GM19397 (cell line): ENCODE measurements around the gene TREML2.
"Not testable (repeated sequence)": the region's sequence is repeated elsewhere in the genome, so short reads cannot be mapped to it uniquely, and the experiment has no call there.

Experiments used
- ATAC-seq: cut with Tn5 transposase; IDR thresholded peaks from one replicate; pipeline ENCODE4 v1.9.1; 2021; ENCODE audit warnings: mild to moderate bottlenecking, moderate library complexity; ENCODE audit not compliant: unreplicated experiment

Gene TREML2, protein sequence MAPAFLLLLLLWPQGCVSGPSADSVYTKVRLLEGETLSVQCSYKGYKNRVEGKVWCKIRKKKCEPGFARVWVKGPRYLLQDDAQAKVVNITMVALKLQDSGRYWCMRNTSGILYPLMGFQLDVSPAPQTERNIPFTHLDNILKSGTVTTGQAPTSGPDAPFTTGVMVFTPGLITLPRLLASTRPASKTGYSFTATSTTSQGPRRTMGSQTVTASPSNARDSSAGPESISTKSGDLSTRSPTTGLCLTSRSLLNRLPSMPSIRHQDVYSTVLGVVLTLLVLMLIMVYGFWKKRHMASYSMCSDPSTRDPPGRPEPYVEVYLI

DNA sequence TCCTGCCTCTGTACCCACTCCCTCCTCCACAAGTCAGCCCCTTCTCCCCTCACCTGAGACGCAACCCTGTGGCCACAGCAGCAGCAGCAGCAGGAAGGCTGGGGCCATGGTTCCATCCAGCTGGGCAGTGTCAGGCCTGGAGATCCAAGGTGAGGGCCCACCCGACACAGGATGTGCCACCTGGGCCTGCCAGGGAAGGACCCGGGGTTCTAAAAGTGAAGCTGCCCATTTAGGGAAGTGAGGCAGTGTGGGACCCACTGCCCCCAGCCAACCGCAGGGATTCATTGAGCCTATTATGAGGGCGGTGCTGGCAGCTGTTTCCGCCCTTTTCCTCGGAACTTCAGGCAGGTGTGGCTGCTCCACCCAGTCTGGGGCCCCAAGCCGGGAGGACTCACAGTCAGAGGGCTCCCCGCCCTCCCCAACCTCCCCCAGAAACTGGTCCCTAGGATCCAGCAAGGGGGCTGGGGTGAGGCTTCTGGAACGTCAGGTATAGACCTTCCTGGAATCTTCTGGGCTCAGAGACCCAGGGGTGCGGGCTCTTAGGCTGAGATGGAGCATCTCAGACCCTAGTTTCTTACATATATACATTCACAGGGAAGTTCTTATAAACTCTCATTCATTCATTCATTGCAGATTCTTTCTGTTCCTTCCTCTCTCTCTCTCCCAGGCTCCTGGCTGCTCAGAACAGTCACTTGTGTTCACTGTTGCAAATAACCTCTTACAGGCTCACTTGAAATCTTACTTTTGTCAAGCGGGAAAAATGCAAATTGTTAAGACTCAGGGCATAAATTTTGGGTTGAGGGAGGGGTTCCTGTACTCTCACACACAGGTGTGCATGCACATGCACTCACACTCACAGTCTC, at the start of gene TREML2:
TSS of gene TREML2 (minus strand) at position 249 of the 863 bp plus-strand sequence. CDS start at position 108, 141 bp downstream.
- ATAC-seq = no peak

DNA sequence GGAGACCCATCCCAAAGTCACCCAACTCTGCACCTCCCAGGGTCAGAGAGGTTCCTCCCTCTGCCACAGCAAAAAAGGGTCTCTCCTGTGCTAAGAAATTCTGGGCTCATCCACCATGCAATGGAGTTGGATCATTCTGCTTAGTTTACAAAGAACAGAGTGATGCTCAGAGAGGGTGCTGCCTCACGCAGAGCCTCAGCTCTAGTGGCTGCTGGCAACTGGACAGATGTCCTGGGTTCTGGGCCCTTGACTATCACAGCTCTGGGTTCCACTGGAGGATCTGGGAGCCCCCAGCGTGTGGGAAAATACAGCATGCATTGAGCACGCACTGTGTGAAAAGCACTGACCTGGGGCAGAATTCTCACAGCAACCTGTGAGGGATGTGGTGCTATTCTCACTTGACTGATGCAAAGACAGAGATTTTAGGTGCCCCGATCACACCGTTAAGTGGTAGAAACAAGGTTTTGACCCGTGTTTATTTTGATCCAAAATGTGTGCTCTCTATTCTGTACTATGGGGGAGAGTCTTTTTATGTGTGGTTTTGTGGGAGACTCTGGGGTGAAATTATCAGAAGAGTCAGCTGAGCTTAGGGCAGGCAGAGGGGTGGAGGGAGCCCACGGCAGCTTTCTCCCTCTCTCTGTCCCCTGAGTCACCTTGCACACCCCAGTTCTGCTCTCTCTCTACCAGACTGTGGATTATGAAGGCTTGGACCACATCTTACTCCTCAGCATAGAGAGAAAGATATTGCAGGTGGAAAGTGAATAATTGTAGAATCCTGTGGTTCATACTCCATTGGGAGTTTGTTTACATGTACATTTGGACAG, 47.1 kb upstream of the TREML2 start:
- no peak for ATAC-seq

DNA sequence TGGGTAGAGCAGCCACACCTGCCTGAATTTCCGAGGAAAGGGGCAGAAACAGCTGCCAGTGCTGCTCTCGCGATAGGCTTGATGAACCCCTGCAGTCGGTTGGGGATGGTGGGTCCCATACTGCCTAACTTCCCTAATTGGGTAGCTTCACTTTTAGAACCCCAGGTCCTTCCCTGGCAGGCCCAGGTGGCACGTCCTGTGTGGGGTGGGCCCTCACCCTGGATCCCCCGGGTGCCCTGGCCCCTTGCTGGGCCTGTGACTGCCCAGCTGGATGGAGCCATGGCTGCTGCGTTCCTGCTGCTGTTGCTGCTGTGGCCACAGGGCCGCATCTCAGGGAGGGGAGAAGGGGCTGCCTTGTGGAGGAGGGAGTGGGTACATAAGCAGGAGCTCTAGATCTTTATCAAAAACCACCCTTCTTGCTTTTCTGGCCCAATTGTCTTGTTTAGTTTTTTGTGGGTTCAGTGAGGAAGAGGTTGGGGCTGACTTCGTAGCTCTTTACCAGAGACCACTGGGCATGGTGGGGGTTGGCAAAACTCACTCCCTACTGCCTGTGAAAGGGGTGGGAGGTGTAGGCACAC, 46.4 kb upstream of the TREML2 start:
- ATAC-seq = no peak

DNA sequence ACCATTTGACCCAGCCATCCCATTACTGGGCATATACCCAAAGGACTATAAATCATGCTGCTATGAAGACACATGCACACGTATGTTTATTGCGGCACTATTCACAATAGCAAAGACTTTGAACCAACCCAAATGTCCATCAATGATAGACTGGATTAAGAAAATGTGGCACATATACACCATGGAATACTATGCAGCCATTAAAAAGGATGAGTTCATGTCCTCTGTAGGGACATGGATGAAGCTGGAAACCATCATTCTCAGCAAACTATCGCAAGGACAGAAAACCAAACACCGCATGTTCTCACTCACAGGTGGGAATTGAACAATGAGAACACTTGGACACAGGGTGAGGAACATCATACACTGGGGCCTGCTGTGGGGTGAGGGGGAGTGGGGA, 45.6 kb upstream of the TREML2 start:
- ATAC-seq = not testable (repeated sequence)

DNA sequence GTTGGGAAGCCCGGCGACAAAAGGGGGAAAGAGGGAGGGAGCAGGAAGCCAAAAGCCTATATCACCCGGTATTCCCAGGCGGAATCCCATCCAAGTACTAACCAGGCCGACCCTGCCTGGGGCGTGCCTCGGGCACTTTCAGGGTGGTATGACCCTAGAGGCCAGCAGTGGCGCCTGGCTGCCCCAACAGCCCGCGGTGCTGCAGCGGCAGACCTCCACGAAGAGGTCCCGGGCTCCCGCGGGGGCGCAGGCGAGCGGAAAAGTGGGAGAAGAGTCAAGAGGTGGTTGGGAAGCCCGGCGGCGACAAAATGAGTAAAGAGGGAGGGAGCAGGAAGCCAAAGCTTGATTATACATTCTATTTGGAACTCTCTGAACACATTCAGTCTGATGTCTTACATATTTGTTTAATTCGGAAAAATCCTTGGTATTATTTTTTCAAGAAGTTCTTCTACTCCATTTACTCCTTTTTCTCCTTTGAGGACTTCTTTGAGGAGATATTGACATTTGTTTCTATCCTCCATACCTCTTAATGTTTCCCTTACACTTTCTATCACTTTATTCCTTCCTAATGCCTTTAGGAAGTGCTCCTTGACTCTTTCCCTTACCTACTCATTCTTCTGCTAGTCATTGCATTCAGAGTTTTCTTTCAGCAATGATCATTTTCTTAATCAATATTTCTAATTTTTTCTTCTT, 38.7 kb upstream of the TREML2 start:
- ATAC-seq = no peak

DNA sequence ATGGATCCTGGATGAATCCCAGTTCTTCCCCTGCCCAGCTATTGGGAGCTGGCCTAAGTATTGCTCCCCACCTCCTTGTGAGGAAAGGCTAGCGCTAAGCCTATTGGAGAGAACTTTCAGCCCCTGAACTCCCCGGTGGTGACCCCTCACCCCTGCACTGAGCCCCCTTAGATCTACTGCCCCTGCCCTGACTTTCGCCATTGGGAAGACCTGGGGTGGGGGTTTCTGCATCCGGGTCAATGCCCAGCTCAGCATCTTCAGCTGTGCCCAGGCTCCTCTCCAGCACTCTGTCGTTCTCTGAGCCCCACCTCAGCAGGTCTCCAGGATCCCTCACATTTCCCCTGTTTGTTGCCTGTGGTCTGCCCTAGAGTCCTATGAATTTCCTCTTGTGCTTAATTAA, 36.2 kb upstream of the TREML2 start:
- ATAC-seq = no peak

DNA sequence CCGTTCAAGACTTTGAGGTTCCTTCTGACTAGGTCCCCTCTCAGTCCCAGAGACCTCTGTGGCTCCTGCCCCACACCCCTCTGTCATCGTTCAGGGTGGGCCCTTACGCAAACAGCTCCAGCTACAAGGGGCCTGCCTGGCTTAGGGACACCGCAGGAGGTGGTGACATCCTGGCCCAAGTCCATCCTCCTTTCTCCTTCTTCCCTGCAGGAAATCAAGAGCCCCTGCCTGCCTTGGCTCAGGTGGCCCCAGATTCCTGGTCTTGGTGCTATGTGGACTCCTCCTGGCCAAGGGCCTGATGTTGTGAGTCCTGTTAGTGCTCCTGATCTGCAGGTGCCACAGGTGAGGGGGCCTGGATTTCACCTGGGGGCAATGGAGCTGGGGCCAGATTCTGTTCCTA, 35.3 kb upstream of the TREML2 start:
- no peak for ATAC-seq

DNA sequence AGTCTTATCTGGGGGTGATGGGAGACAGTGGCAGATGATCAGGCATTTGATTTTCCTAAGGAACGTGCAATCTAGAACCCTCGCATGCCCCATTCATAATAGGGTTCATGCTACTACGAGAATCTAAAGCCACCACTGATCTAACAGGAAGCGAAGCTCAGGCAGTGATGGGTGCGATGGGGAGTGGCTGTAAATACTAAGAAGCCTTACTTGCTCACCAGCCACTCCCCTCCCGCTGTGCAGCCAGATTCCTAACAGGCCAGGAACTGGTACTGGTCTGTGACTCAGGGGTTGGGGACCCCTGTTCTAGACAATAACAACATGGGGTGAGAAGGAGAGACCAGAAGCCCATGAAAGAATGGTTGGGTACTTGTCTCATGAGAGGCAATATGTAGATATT, 31.7 kb upstream of the TREML2 start:
- ATAC-seq = no peak

DNA sequence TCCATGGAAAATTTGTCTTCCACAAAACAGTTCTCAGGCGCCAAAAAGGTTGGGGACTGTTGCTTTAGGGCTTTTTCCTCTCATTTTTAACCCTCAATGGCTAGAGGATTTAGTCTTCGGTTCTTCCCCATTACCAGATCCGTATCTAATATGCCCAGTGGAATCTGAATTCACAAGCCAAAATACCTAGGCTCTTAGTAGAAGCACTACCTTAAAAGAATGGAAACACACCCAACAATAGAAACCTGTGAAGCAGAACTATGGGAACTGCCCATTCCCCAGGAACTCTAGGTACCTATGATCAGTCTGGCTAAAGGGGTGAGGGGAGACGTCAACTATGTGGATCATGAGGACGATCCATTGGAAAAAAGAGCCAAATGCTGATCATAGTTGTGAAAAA, 30.3 kb upstream of the TREML2 start:
- no peak for ATAC-seq

DNA sequence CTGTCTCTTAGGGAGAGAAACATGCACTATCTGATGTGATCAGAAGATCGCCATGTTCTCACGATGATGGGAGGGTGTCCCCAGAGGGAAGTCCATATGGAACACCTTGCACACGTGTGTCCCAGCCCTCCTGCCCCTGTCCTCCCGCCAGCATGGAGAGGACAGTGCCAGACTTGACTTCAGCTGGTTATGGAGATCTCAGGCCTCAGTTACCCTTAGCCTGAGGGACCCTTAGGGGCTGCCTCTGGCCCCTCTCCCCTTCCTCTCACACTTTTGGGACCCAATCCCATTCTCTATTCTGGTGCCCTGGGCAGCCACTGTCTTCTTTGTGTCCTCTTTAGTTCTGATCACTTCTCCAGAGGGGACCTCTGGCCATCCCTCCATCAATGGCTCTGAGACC, 28.8 kb upstream of the TREML2 start:
- no peak for ATAC-seq

DNA sequence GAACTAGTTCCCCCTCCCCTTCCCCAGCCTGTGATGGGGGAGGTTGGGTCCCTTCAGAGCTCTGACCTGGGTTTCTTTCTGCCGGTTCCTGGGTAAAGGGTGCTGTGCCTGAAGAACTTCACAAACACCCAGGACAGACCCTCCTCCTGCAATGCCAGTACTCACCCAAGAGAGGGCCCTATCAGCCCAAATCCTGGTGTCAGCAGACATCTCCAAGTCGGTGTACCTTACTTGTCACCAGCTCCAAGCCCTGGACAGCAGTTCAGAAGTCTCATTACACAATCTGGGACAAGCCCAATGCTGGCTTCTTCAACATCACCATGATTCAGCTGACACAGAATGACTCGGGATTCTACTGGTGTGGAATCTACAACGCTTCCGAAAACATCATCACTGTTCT, 27.7 kb upstream of the TREML2 start:
- ATAC-seq = no peak

DNA sequence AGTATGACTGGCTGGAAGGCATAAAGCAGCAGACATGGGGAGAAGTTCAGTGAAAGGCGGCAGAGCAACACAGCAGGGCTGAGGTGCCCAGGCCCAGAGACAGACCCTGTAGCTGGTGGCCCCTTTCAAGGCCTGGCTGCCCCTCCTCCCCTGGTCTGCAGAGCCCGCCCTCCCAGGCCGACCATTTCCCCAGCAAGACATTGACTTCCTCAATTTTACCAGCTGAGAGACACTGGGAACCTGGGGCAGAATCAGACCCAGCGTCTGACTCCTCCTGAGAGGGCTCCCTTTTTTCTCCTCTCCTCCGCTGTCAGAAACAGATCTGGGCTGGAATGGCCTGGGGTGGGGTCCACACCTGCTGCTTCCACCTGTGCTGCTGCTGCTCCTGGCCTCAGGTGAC, 27.1 kb upstream of the TREML2 start, which contains the start of gene TREML4:
TSS of gene TREML4 (plus strand) at position 254 of the 400 bp plus-strand sequence. CDS start at position 333, 79 bp downstream.
- no peak for ATAC-seq

DNA sequence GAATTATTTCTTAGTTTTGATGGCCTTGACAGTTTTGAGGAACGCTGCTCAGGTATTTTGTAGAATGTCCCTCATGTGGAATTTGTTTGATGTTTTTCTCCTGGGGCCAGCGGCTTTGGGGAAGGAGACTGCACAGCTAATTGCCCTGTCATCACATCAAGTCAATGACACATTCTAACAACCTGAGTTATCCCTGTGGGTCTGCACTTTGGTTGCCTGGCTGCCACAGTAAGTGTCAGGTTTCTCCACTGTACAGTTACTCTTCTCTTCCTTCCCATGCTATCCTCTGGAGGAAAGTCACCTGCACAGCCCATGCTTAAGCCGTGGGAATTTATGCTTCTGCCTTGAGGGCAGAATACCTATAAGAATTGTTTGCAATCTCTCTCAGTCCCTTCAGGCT, 25.8 kb upstream of the TREML2 start:
- ATAC-seq = no peak

DNA sequence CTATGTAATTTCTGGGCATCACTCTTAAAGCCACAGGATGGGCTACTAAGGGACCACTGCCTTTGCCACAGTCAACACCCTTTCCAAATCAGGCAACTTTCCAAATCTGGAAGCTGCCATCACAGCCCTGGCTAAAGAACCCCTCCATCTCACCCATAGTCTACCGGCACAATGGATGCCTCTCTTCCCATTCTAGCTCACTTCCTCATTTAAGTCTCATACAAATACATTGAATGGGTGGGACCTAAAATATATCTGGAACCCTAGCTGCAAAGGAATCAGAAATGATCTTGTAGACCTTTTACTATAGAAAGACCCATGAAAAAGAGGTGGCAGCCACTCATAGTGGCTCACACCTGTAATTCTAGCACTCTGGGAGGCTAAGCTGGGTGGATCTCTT, 23.9 kb upstream of the TREML2 start:
- no peak for ATAC-seq

DNA sequence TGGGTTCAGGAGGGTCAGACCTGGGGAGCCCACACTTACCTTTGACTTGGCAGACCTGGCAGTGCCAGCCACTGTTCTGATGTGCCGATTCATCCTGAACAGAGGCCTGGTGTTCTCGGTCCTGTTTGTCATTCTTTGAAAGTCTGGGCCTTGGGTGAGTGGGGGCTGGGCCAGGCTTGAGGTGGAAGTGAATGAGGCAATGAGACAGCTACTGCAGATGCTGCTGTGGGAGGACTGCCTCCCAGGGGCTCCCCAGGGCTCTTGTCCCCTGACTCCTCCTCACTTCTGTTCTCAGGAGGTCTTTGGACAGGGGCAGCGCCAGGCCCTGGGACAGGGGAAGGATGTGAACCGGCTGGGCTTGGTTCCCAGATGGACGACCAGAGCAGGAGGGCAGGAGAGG, 21.6 kb upstream of the TREML2 start:
- no peak for ATAC-seq

DNA sequence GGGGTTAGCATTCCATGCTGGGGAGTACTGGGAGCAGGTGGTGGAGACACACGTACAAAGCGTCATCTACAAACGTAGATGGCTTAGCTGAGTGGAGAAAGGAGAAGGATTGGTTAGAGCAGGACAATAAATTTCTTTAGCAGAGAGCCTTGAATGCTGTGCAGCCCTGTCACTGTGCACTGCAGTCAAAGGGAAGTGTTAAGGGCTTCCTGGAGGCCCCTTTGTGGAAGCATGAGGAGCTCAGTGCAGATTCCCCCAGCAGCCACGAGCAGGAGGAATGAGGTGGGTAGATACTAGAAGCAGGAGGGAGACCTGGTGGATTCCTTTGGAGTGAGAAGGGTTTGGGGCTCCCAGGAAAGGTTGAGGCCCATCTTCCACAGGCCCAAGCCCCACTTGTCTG, 21.1 kb upstream of the TREML2 start:
- ATAC-seq = no peak

DNA sequence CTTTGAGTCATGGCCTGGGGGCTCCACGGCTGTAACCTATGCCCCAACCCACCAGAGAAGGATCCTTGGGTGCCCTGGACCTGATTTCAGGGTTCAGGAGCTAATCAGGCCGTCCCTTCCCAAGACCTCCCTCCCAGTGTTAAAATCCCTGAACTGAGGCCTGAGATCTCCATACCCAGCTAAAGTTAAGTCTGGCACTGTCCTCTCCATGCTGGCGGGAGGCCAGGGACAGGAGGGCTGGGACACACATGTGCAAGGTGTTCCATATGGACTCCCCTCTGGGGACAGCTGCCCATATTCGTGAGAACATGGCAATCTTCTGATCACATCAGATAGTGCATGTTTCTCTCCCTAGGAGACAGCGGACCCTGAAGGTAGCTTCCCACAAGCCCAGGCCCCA, 15.7 kb upstream of the TREML2 start:
- no peak for ATAC-seq

DNA sequence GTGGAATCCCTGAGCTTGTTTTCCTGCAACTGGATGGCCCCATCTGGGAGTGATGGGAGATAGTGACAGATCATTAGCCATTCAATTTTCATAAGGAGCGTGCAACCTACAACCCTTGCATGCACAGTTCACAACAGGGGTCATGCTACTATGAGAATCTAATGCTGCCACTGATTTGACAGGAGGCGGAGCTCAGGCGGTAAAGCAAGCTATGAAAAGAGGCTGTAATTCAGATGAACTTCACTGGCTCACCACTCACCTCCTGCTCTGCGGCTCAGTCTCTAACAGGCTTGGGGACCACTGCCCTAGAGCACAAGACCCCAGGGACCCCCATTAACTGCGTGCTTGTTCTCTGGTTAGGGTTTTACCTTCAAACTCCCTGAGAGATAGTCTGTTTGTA, 14.8 kb upstream of the TREML2 start:
- no peak for ATAC-seq

DNA sequence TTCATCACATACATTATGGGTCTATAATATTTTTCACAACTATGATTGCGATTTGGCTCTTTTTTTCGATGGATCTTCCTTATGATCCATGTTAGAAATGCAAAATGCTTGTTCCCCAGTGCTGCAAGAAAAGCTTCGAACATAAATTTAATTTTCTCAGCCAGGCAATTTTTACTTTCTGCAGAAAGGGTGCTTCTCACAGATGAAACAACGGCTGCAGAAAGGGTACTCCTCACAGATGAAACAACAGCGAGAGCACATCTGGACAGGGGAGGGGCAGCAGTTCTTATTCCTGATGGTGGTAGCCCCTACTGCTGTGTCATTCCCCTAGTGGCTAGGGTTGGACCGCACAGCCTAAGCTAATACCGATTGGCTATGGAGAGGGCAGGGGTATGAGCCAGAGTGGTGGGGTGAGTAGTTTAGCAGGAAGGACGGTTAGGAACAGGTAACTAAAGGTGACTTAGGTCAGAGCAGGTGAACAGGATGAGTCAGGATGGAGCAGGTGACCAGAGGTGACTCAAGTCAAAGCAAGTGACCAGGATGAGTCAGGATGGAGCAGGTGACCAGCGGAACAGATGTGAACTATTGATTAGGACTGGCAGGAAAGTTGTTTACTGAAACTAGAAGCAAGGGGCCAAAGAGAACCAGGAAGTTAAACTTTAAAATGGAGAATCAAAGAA, 13.8 kb upstream of the TREML2 start:
- no peak for ATAC-seq
